ENCODE data around the gene TBC1D10A. TPM values are rescaled to one million over a fixed set of nuclear protein-coding genes. Genes with fewer than 3 reads are reported as not detected.
A peak's percentile ranks its signal among the peaks of the same experiment; 100 is the strongest.

Gene TBC1D10A
- 10 to 100 TPM; 38.3 to 49.2 (median 43.0) TPM for total RNA-seq

DNA sequence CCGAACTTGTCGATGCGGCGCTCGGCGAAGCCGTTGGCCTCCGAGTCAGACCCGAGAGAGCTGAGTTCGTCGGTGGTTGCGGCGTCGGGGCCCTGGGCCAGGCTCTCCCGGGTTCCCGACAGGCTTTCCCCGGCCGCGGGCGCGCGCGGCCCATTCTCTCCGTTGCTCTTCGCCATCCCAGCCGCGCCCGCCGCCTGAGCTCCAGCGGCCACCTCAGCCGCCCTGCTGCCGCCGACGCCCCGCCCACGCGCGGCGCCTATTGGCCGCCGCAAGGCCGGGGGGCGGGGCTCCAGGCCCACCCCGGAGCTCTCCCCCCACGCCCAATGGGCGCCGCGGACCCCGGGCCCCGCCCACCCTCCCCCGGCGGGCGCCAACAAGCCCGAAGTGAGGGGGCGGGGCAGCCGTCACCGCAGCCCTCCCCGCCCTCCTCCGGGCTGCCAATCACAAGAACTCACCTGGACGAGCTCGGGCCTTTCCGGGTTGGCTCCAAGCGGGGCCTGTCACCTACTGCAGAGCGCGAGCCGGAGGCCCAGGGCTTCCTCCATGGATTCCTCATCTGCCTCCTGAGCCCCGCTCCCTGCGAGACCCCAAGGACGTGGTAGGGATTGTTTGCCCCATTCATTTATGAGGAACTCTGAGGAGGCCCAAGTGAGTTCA is at the start of gene TBC1D10A:
Gene TBC1D10A, minus strand, starts transcription at position 236 of the 657 bp plus-strand sequence. Its CDS starts 60 bp downstream, at position 176.
- no peaks in the 10 kb centered on the region for H3K9me3 ChIP-seq
- no peaks in the 10 kb centered on the region for H3K27me3 ChIP-seq
- H3K4me3 ChIP-seq = peak within 1 kb of the TSS; percentile 73
- H3K36me3 ChIP-seq = peaks cover 7% of the 10 kb centered on the region
- peak within 1 kb of the TSS; percentile 86 for H3K27ac ChIP-seq
- TF ChIP-seq EP300 (IDR thresholded peaks at IDR 0.05) = no peak
- peak in 1 of 3 donors; percentile 18 for TF ChIP-seq POLR2AphosphoS5 (IDR thresholded peaks at IDR 0.05)
- TF ChIP-seq, protein P1, sequence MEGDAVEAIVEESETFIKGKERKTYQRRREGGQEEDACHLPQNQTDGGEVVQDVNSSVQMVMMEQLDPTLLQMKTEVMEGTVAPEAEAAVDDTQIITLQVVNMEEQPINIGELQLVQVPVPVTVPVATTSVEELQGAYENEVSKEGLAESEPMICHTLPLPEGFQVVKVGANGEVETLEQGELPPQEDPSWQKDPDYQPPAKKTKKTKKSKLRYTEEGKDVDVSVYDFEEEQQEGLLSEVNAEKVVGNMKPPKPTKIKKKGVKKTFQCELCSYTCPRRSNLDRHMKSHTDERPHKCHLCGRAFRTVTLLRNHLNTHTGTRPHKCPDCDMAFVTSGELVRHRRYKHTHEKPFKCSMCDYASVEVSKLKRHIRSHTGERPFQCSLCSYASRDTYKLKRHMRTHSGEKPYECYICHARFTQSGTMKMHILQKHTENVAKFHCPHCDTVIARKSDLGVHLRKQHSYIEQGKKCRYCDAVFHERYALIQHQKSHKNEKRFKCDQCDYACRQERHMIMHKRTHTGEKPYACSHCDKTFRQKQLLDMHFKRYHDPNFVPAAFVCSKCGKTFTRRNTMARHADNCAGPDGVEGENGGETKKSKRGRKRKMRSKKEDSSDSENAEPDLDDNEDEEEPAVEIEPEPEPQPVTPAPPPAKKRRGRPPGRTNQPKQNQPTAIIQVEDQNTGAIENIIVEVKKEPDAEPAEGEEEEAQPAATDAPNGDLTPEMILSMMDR (IDR thresholded peaks at IDR 0.05) = no peak
- TF ChIP-seq POLR2A (IDR thresholded peaks at IDR 0.05) = peak in 1 of 2 donors; percentile 74
- H3K4me1 ChIP-seq = peaks cover 40% of the 10 kb centered on the region
- 0% methylated on average over 4 of the region's 69 CpGs for WGBS
- peak; percentile 91 to 93 for DNase-seq (ENCODE audit: low spot score in 2 of 2)

DNA sequence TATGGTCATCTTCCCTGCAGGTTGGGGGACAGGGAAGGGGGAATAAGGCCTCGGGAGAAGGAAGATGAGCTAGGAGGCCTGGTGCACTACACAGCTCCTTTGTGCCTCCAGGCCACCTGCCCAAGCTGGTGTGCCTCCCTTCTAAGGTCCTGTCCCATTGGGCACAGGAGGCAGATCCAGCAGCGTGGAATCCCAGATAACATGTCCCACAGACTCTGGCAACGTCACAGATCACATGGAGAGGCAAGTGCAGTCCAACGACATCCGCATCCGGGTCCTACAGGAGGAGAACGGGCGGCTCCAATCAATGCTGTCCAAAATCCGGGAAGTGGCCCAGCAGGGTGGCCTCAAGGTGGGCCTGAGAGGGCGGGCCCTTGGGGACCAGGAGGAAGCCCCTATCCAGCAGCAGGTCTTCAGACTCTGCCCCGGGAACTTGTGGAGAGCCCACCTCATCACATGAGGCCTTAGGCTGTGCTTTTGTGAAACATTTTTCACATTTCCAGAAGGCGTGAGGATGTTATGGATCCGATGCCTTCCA is 48.6 kb upstream of the TBC1D10A start:
- H3K4me1 ChIP-seq = no peaks in the 10 kb centered on the region
- no peak overlapping the region for H3K27ac ChIP-seq
- peaks cover 27% of the 10 kb centered on the region for H3K36me3 ChIP-seq
- no peaks in the 10 kb centered on the region for H3K27me3 ChIP-seq
- TF ChIP-seq, protein P1 (IDR thresholded peaks at IDR 0.05) = no peak
- TF ChIP-seq POLR2A (IDR thresholded peaks at IDR 0.05) (no peak), POLR2AphosphoS5 (IDR thresholded peaks at IDR 0.05) (no peak), EP300 (IDR thresholded peaks at IDR 0.05) (no peak)
- WGBS = 92% methylated on average over 11 of the region's 13 CpGs
- DNase-seq (ENCODE audit: low spot score in 2 of 2) = no peak
- no peaks in the 10 kb centered on the region for H3K9me3 ChIP-seq
- H3K4me3 ChIP-seq = no peak overlapping the region

DNA sequence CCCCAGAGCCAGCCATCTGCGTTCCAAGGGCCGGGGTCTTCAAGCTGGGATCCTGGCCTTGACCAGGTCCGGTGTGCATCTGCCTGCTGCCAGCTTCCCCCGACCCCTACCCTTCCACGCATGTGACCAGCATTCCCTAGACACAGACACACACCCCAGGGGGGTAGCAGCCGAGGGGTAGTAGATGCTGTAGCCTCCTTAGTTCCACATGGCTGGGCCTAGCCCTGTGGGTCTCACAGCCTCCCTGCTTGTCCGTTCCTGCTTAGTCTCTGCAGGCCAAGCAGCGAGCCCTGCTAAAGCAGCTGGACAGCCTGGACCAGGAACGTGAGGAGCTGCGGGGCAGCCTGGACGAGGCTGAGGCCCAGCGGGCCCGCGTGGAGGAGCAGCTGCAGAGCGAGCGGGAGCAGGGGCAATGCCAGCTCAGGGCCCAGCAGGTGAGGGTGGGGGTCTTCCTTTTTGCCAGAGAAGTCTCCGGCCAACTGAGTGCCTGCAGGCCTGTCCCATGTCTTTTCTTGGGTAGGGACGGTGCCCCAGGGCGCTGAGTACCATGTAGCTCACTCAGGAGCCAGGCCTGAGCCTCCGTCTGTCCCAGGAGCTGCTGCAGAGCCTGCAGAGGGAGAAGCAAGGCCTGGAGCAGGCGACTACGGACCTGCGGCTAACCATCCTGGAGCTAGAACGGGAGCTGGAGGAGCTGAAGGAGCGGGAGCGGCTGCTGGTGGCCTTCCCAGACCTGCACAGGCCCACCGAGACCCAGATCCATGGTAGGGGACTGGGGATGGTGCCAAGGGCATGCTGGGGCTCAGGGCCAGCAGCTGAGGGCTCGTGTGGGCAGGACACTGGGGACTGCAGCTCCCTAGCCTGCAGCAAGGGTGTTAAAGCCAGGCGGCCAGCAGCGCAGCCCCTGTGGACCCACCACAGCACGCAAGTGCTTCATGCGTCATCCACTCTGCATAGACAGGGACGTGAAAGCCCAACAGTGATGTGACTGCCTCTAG is 46.9 kb upstream of the TBC1D10A start:
- no peak for DNase-seq (ENCODE audit: low spot score in 2 of 2)
- H3K9me3 ChIP-seq = no peaks in the 10 kb centered on the region
- no peak overlapping the region for H3K27ac ChIP-seq
- H3K27me3 ChIP-seq = no peaks in the 10 kb centered on the region
- H3K4me3 ChIP-seq = no peak overlapping the region
- peaks cover 16% of the 10 kb centered on the region for H3K36me3 ChIP-seq
- WGBS = 91% methylated on average over 21 of the region's 33 CpGs
- no peaks in the 10 kb centered on the region for H3K4me1 ChIP-seq
- TF ChIP-seq POLR2A (IDR thresholded peaks at IDR 0.05) (no peak), POLR2AphosphoS5 (IDR thresholded peaks at IDR 0.05) (no peak), EP300 (IDR thresholded peaks at IDR 0.05) (no peak)
- TF ChIP-seq, protein P1 (IDR thresholded peaks at IDR 0.05) = no peak

GRCh38 chr22:30372915-30373314 is 46.2 kb upstream of the TBC1D10A start:
- Histone ChIP-seq H3K4me3 (no peak overlapping the region), H3K27me3 (no peaks in the 10 kb centered on the region), H3K27ac (no peak overlapping the region), H3K36me3 (peaks cover 14% of the 10 kb centered on the region), H3K9me3 (no peaks in the 10 kb centered on the region), H3K4me1 (no peaks in the 10 kb centered on the region)
- WGBS = 76% methylated on average over 7 of the region's 8 CpGs
- no peak for TF ChIP-seq EP300 (IDR thresholded peaks at IDR 0.05)
- no peak for DNase-seq (ENCODE audit: low spot score in 2 of 2)

DNA sequence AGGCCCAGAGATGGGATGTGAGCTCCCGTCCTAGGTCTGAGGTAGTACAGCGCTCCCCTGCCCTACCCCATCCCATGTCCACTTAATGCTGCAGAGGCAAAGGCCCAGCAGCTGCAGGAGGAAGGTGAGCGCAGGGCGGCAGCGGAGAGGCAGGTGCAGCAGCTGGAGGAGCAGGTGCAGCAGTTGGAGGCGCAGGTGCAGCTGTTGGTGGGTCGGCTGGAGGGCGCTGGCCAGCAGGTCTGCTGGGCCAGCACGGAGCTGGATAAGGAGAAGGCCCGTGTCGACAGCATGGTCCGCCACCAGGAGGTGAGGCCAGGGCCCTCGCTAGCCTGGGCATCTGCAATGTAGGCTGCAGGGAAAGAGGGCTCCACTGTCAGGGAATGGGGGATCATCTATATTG is 45.2 kb upstream of the TBC1D10A start:
- Histone ChIP-seq H3K4me3 (no peak overlapping the region), H3K27ac (no peak overlapping the region), H3K9me3 (no peaks in the 10 kb centered on the region), H3K4me1 (no peaks in the 10 kb centered on the region), H3K36me3 (peaks cover 5% of the 10 kb centered on the region), H3K27me3 (no peaks in the 10 kb centered on the region)
- TF ChIP-seq, protein P1 (IDR thresholded peaks at IDR 0.05) = no peak
- no peak for TF ChIP-seq POLR2AphosphoS5 (IDR thresholded peaks at IDR 0.05)
- no peak for TF ChIP-seq POLR2A (IDR thresholded peaks at IDR 0.05)
- TF ChIP-seq EP300 (IDR thresholded peaks at IDR 0.05) = no peak
- WGBS = 74% methylated on average over 11 of the region's 13 CpGs
- DNase-seq (ENCODE audit: low spot score in 2 of 2) = no peak
